AG10803 (cell line): Measurements from ENCODE around the gene CLK4.
A peak's percentile ranks its signal among the peaks of the same experiment; 100 is the strongest.

ENCODE experiments used
- DNase-seq: peaks from one replicate; pipeline ENCODE4 v3.0.0; 2010; ENCODE audit warnings: low read depth
- H3K4me3 ChIP-seq: 2 replicates; pipeline ENCODE4 v1.5.1; 2011; ENCODE audit warnings: mild to moderate bottlenecking, low read length, control low read depth
- TF ChIP-seq, protein P1 (sequence below): conservative IDR thresholded peaks from 2 replicates; pipeline ENCODE4 v1.5.1; 2011; ENCODE audit warnings: mild to moderate bottlenecking, low read length, control low read depth, inconsistent platforms

CLK4 gene

DNA sequence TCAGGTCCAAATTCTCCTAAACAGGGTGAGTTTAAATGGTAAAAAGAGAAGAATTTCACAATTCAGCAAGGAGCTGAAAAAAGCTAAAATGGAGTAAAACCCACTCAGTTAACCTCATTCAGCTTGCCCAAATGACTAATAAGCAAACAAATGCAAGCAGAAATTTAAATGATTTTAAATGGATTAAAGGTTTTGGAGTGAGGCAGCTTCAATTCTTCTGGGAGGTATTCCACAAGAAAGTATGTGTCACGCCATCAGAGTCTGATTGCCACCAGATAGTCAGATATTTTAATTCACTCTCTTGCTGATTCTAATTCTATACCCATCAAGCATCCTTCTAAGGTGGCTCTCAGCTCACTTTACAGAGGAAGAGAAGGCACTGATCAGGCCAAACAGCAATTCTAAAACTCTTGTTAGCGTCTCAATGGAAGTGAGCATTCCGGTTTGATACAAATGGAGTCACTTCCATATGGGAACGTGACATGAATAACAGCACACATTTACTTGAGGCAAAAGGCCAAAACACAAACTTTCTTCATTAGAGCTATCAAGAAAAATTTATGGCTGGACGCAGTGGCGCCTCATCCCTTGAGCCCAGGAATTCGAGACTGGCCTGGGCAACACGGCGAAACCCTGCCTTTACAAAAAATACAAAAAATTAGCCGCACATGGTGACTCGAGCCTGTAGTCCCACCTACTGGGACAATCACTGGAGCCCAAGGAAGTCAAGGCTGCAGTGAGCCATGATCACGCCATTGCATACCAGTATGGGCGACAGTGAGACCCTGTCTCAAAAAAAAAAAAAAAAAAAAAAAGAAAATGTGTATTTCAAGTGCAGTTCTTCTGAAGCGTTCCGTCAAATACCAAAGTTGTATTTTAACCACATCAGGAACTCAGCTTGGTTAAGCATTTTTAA, 2.0 kb downstream of the CLK4 start:
- peak; percentile 62 for DNase-seq
- peak overlapping the region; percentile 98 for H3K4me3 ChIP-seq
- TF ChIP-seq, protein P1, sequence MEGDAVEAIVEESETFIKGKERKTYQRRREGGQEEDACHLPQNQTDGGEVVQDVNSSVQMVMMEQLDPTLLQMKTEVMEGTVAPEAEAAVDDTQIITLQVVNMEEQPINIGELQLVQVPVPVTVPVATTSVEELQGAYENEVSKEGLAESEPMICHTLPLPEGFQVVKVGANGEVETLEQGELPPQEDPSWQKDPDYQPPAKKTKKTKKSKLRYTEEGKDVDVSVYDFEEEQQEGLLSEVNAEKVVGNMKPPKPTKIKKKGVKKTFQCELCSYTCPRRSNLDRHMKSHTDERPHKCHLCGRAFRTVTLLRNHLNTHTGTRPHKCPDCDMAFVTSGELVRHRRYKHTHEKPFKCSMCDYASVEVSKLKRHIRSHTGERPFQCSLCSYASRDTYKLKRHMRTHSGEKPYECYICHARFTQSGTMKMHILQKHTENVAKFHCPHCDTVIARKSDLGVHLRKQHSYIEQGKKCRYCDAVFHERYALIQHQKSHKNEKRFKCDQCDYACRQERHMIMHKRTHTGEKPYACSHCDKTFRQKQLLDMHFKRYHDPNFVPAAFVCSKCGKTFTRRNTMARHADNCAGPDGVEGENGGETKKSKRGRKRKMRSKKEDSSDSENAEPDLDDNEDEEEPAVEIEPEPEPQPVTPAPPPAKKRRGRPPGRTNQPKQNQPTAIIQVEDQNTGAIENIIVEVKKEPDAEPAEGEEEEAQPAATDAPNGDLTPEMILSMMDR = no peak

DNA sequence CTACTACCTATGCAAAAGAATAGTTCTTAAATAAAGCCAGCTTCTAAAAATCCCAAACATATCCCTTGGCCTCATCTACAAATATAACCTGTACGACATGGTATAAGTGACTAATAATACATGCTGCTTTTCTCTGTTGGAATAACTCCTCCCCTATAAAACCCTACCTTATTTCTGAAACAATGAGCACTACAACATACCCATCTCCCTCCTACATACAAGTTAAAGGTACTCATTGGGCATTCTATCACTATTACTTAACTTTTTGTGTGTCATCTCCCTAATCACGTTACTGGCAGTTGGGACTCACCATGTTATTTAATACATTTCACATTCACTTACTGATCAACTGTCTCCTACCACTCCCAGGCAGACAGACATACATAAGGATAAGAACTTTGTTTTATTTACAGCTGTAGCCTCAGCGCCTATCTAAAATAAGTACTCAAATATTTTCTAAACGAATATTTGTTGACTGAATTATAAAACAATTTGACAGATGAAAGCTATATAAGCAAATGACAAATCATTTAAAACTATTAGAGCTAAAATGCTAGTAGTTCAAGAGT, 4.1 kb downstream of the CLK4 start:
- no peak for DNase-seq
- no peak overlapping the region for H3K4me3 ChIP-seq
- TF ChIP-seq, protein P1 = no peak

DNA sequence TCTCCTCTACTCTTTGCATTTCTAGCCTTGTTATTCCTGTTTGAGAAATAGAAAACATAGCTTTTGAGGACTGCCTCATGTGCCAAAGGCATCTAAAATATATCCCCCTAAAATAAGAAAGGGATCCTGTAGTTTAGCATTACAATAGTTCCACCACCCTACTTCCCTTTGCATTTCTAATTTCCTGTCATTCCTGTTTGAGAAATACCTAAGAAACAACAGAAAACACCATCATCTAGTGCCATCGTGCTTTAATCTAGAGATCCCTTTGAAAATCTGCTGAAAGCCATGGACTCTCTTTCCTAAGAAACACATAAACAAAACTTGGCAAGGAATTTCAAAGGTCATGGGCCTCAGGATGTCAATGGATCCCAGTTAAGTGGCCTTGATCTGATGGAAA, 7.5 kb downstream of the CLK4 start:
- no peak for DNase-seq
- H3K4me3 ChIP-seq = no peak overlapping the region
- TF ChIP-seq, protein P1 = no peak

DNA sequence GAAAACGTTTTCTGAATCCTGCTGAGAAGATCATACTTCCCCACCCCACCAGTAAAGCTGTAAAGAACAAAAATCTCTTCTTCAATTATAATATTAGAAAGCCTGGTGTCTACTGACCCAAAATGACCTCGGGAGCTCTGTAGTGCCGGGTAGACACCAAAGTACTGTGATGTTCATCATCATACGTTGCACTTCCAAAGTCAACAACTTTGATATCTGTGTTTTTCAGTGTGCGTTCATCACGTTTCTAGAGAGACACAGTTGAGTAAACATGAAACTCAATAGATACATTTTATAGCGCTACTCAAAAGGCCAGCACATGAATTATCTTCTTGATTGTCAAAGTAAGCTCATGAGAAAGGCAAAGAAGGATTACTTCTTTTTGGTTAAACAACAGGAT, 14.6 kb downstream of the CLK4 start:
- TF ChIP-seq, protein P1 = no peak
- H3K4me3 ChIP-seq = no peak overlapping the region
- no peak for DNase-seq

DNA sequence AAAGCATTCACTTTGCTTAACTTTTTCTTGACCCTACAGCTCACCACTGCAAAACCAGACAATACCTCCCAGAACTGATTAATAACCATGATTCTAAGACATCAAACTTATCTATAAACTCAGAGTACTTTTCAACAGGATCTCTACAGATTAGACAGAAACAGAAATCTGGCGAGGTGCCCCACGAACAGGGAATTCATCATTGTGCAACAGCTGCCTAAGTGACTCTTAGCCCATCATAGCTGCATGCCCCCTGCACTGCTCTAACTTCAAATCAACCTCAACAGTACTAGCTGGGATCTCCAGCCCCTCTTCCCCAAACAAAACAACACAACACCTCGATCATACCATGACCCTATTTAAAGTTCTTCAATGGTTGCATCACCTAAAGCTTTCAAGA, 20.6 kb downstream of the CLK4 start:
- TF ChIP-seq, protein P1 = no peak
- DNase-seq = no peak
- H3K4me3 ChIP-seq = no peak overlapping the region

DNA sequence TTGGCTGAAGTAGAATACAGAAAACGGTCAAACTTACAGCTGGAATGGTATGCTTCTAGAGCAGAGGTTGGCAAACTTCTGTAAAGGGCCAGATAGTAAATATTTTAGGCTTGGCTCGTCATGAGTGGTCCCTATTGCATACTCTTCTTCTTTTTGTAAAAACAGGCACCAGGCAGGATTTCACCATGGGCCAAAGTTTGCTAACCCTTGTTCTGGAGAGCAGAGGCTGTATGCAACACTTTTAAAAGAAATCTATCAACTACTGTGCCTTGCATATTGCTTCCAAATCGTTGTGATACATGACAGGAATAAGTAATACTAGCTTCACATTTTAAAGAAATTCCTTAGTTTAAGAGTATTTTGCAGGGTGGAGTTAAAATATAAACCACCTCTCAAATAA, 21.1 kb downstream of the CLK4 start:
- no peak overlapping the region for H3K4me3 ChIP-seq
- no peak for DNase-seq
- TF ChIP-seq, protein P1 = no peak

DNA sequence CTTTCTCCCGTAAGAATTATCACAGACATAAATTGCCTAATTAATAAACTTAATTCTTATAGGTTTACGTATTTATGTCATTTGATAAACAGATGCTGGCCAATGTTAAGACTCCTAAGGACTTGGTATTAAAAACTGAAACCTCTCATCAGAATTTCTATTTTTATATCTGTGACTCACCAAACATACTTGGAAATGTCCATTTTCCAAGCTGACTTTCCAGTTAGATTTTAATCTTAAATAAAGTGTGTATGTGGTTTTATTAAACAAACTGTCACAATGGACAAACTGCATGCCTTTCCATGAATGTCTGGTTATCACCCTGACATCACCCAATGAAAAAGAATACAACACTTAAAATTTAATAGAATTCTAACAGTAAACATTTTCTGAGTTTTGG, 24.1 kb downstream of the CLK4 start:
- no peak overlapping the region for H3K4me3 ChIP-seq
- TF ChIP-seq, protein P1 = no peak
- no peak for DNase-seq
